GM19452 (cell line): ENCODE results near the gene BCAR3.
"Not testable (repeated sequence)": the region's sequence is repeated elsewhere in the genome, so short reads cannot be mapped to it uniquely, and the experiment has no call there.

ENCODE experiments used
- ATAC-seq: cut with Tn5 transposase; IDR thresholded peaks from one replicate; pipeline ENCODE4 v1.9.1; 2021; ENCODE audit not compliant: unreplicated experiment

The BCAR3 gene

DNA sequence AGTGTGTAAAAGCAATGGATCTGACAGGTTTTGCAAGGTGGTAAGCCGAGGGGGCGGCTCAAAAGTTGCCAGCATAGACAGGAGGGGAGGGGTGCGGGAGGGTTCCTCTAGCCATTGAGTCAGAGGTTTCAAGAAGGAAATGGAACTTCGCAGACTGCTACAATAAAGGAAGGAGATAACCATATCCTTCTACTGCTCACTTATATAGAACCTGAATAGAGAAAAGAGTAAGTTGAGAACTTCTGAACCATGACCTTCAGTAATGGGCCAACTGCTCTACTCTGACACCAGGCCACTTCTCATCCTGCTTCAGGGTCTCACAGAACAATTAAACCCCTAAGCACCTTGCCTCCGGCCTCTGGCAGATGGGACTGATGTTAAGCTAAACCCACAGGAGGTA is 26.3 kb upstream of the BCAR3 start:
- peak; percentile 59 for ATAC-seq

DNA sequence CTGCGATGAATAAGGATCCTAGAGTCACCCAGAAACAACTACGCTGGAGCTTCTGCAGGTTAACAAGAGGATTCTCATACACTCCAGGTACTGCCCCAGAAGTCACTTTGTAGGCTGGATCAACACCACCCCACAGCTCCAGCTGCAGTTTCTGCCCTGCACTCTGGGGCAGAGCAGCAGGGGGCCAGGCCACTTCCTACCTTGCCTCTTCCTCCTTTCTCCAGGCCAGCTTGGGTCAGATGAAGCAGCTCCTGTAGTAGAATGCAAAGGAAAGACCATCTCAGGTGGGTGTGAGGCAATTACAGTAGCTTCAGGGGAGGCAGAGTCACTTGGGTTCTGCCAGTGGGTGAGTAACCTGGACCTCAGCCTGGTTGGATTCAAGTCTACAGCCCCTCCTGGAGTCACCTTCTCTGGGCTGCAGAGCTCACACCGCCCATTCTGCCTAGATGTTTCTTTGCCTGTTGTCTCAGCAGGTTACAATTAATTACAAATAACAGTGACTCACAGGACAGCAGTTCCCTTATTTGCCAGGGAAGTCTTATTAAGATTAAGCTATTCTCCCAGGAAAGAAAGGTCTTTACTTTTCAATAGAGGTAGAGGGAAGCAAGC is 24.4 kb upstream of the BCAR3 start:
- ATAC-seq: no peak

DNA sequence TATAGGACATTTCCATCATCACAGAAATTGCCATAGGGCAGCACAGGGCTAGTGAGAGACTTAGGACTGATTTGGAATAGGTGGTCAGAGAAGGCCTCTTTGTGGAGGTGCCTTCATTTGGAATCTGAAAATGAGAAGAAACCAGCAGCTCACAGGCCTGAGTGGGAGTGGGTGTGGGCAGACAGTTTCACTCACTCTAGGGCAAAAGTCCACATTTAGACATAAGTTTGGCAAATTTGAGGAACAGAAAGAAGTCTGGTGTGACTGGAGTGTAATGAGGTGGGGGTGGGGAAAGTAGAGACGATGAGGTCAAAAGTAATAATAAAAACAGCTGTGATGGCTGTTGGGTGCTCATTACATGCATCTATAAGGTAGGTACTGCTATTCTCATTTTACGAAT is 22.4 kb upstream of the BCAR3 start:
- peak; percentile 48 for ATAC-seq

DNA sequence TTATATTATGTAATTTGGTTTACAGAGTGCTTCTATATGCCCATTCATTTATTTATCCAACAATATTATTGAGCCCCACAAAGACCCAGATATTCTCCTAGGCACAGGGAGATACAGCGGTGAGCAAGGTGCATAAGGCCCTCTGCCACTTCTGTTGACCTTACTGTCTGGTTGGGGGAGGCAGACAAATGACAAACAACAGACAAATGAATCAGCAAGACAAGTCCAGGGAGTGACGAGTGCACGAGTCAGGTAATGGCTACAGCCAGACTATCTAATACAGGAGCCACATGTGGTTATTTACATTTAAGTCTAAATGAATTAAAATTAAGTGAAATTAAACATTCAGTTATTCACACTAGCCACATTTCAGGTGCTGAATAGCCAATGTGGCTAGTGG is 22.0 kb upstream of the BCAR3 start:
- peak; percentile 6 for ATAC-seq

DNA sequence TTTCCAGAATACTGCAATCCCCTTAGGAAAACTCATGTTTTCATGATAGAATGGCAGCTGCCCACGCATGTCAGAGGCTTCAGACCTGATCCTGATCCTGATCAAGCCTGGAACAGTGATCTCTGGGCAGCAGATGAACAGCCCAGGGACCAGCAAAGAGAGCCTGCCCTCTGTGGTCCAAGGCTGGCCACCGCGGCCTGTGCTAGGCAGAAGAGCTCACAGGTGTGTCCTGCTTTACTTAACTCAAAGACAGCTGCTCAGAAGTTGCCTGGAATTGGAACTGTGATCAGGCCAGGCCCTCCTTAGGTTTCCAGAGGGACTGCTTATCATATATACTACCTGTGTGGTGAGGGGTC is 21.2 kb upstream of the BCAR3 start:
- no peak for ATAC-seq

DNA sequence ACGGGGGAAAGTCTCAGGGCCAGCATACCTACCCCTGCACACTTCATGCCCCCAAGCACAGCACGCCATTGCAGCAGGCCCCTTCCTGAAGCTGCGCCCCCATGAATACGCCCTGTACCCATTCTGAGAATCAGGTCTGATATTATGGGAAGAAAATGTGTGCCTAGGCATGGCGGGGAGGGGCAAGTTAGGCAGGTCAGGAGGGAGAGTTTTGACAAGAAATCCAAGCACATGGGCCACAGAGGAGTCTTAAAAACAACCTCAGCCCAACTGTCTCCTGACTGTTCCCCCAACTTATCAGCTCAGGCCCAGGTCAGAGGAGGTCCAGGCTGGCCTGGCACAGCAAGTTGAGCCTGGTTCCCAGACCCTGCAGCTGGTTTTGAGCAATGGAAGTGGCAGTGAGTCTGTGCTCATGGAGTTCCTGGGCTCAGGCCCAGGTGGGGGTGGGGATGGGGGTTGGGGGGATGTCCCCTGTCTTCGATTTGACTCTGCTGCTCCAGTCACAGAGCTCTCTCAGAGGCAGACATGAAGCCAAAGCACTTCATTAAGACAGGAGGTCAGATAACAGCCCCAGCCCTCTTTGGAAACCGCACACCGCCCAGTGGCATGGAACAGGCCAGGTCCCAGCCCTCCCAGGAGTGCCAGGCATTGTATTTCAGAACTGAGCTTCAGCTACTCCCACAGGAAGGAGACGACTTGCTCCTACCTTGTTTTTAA is 20.6 kb upstream of the BCAR3 start:
- ATAC-seq: no peak

DNA sequence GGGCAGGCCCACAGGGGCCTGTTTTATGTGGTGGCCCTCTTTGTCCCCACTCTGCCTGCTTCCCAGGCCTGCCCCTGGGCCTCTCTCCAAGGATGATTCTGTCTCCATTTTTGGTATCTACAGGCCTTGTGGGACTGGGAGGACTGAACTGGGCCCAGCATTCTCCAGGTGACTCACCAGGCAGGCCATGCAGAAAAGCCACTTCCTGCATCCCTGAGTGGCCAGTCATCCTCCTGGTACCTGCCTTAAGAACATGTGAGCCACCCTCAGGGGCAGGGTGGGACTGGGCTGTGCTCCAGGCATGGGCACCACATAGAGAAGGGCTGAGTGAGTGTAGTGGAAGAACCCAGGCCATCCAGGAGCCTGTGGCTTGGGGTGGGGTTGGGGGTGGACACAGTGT is 20.0 kb upstream of the BCAR3 start:
- no peak for ATAC-seq

DNA sequence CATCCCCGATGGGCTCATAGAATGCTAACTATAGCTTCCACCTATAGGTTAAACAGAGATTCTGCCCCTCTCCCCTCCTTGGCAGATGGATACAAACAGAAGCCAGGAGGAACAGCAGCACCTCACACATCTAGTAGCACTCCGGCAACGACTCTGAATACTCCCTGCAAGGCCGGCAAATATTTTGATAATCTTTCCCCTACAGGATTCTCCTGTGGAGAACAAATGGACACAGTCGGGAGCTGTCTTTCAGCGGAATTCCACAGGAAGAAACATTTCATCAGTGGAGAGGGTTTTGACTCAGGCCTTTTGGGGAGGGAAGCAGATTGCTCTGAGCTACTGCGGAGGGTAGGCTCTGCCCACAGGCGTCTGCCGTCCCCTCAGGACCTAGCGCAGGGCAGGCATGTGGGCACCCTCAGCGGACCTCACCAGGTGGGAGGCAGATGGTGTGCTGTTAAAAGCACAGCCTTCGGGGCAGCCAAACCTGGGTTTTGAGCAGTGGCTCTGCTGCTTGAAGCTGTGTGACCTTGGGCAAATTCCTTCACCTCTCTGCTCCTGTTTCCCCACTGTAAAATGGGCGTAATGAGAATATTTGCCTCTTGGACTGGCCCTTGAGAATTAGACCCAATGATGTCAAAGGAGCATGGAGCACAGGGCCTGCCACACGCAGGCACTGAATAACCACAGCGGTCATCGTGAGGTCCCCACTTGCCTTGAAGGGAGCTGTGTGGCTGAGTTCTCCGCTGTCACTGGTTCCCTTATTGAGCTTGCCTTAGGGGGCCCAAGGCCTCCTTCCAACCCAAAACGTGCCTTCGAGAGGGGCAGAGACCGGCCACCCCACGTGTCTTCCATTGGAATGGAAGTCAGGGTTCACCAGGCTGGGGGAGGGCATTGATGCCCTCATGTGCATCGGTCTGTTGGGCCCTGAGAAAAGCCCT is 19.2 kb upstream of the BCAR3 start:
- ATAC-seq: no peak

DNA sequence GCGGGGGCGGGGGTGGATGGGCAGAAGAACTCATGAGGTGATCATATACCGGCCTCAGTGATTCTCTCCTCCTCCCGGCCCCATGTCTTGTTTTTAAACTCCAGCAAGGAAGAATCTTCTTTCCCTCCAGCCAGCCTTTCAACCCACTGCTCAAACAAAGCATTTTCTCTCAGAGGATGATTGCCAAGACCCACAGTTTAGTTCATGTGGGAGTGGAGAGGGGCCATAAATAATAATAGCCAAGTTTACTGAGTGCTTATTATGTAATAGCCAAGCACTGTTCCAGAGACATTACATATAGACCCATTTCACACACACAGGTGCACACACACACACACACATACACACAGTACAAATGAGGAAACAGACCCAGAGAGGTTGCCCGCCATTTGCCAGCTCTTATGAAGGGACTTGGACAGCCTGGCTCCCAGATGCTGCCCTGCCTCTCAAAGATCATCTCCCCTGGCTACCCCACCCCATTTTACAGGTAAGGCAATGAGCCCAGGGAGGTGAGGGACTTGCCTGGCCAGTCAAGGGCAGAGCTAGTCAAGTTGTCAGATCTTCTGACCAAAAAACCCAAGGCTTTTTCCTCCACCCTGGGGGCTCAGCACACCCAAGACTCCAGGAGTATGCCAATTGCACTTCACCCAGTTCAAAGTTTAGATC is 18.0 kb upstream of the BCAR3 start:
- ATAC-seq: no peak

DNA sequence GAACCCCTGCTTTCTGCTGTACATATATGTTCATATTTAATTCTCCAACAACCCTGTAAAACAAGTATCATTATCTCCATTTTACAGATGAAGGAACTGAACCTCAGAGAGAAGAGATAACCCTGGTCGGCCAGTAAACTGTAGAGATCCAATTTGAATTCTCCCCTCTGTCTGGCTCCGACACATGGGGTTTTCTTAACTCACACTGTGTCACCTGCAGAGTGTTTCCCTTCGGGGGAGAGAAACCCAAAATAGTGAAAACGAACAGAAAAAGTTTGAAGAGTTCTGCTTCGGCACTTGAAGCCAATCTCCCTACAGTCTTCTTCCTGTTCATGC is 17.4 kb upstream of the BCAR3 start:
- ATAC-seq: no peak

DNA sequence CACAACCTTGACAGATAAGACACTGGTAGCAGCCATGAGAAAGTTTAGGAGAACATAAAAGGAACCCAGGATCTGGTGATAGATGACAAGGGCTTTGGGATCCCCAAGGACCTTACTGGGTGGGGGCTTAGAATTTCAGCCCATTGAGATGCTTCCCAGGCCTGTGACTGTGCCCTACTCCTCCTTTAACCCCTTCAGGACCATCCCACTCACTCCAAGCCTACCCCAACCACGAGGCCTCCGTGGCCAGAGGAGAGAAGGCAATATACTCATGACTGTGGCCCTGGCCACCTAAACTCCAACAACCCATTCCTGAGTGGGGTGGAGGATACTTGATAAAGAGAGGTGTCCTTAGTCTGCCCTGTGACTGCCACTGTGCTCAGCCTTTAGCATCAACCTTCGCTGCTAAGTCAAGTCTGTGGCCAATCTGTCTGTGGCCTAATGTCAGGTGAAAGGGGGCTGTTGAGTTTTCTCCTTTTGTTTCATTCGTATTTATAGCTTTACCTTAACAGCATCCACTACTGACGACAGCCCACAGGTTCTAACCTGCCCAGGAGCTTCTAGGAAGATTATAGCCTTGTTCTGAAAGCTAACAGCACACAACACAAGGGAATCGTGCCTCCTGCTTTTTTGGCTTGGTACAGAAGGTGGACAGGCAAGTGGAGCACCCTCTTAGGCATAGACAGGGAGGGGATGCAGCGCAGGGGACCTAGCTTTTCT is 16.9 kb upstream of the BCAR3 start:
- ATAC-seq: no peak

DNA sequence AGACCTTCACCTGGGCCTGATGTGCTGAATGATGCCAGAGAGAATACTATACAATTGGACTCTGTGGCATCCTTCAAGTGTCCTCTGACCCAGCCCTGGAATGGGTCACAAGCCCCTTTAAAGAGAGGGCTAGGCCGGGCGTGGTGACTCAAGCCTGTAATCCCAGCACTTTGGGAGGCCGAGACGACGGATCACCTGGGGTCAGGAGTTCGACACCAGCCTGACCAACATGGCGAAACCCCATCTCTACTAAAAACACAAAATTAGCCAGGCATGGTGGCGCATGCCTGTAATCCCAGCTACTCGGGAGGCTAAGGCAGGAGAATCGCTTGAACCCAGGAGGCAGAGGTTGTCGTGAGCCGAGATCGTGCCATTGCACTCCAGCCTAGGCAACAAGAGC is 15.9 kb upstream of the BCAR3 start:
- ATAC-seq: not testable (repeated sequence)

DNA sequence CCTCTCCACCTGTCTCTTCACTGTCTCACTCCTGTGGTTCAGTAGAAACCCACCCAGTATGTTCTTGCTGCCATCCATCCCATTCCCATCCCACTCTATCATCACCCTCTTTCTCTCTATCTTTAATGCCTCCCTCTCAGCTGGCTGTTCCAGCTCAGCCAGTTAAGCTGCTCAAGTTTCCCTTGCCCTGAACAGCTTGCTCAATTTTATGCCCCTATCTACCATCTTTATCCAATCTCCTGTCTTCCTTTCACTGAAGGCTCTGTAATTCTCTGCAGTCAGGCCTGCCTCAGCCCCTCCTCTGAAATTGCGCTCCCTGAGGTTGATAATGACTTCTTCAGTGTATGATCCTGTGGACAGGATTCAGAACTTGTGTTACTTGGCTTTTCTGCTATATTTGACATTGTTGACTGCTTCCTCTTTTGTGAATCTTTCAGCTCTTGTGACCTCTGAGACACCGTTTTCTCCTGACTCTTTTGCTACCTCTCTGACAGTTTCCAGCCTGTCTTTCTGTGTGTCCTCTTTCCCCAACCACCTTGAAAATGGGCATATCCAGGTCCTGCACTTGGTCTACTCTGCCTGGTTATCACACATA is 13.9 kb upstream of the BCAR3 start:
- ATAC-seq: no peak

DNA sequence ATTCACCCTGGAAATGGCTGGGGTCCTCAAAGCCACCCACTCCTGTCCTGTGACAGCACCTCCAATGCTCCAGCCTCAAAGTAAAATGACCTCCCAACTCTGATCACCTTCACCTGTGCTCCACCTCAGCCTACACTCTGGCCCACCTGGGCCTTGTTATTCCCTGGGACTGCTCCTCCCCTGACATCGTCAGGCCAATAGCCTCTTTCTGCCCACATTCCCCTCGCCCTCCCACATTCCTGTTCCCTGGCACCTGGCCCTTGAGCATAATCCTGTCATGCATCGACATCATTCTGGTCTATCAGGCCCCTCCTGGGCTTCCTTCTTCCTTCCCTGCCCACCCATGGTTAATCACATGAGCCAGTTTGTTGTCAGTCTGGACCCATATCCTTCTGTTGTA is 13.2 kb upstream of the BCAR3 start:
- ATAC-seq: no peak

DNA sequence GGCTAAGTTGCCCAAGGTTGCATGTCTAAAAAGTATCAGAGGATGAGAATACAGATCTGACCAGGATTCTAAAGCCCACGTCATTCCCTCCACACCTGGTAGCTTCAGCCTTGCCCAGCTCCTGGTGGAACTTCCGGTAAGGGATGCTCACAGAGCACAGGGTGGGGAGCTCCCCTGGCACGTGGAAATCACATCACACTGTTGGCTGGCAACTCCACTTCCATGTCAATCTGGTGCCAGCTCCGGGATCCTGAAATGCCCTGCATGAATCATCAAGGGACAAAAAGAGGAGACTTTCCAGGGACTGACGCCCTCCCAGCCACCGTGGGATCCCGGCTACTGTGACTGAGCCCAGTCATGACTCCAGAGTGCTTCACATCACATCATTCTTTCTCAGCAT is 12.4 kb upstream of the BCAR3 start:
- ATAC-seq: no peak

DNA sequence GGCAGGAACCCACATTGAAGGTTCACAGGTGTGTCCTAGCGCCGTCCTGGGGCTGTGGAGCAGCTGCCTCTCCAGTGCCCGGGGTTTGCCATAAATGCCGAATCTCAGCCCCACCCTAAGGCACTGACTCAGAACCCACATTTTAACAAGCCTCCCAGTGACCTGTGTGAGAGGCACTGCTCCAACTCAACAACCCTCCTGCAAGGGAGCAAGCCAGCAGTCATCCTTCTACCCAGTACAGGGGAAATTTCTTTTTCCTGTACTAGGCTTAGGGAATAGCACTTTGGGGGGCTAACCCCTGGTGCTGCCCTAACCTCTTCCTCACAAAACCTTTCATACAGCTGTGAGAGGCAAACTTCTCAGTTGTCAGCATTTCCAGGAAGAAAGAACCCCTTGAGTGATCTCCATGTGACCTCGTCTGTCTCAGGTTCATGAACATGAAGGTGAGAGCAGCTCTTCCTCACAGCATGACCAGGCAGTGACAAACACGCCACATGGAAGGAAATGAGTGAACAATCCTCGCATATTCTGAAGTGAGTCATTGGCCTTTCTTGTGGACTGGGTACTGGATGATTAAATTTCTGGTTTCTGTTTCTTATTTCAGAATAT is 11.4 kb upstream of the BCAR3 start:
- peak; percentile 84 for ATAC-seq

DNA sequence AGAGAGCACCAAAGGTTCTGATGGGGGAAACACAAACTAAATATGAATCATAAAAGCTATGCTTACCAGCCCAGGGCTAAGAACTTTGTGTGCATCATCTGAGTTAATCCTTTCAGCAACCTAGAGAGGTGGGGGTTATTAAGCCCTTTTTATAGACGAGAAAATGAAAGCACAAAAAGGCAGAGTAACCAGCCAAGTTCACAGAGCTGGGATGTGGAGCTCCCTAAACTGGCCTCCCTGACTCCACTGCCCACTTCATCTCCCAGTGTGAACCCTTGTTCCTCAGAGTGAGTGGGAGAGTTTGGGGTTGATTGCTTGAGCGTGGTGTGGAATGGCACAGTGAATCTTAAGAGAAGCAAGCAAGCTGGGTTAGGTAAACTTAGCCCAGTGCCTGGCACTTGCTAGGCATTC is 10.8 kb upstream of the BCAR3 start:
- no peak for ATAC-seq

DNA sequence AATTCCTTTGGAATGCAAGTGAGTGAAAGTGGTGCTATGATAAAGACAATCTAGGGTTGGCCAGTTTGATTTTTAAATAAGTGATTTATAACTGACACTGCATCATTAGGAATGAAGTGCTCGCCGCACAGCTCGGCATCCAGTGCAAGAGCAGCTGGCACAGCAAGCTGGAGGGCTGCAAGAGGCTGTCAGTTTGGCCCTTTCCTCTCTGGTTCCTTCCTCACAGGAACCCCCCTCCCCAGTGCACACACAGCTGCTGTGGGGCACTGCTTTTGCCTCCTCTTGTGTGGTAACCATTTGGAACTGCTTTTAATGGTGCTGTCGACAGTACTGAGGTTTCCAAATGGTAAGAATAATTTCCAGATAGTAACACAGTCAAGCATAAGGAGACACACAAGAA is 10.4 kb upstream of the BCAR3 start:
- ATAC-seq: no peak

DNA sequence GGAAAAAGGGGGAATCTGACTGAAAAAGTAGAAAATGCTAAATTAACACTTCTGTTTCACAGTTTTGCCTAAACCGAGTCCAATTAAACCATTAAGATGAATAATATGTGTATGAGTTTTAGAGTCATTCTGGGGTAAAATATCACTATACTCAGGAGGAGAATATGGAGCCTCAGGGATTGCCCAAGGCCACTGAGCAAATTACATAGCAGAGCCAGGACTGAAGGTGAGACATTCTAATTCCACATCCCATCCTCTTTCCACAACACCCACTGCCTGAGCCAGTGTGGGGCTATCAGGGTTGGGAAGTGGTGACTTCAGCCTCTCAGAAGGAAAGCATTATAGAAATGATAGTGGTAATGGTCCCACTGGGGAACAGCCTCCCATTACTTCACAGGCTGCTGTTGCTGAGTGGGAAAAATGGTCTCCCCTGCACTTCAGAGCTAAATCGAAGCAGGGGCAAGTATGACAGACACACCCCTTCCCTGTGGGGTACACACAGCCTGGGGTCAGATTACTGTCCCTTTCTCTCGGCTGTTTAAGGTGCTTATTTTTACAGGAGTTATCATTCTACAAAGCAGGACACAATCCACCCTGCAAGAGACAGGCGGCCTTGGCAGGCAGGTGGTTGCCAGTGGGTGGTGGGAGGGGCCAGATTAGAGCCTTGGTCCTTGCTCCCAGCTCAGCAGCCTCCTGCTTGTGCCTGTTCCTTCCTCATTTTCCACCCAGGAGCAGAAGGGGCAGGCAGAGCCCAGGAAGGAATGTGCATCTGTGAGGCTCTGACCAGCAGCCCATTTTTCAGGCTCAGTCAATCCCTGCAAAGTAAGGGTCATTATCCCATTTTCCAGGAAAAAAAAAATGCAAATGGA is 9.5 kb upstream of the BCAR3 start:
- ATAC-seq: no peak
